Fibroblast of villous mesenchyme (primary cell): ENCODE measurements around the gene TOP3B. TPM values are rescaled to one million over a fixed set of nuclear protein-coding genes. Genes with fewer than 3 reads are reported as not detected.

Source experiments
- DNase-seq: peaks from one replicate; pipeline ENCODE4 v3.0.0-alpha.2; 2010; ENCODE audit warnings: low read depth
- H3K4me3 ChIP-seq: 2 replicates; pipeline ENCODE4 v1.5.1; 2011; ENCODE audit warnings: low read depth, mild to moderate bottlenecking, low read length
- CTCF ChIP-seq: IDR thresholded peaks from 2 replicates; pipeline ENCODE4 v1.5.1; 2012; ENCODE audit warnings: low read depth, mild to moderate bottlenecking, low read length; ENCODE audit not compliant: insufficient read depth
- total RNA-seq: library from RNA; depleted of rRNA; stranded (reverse); fragments of >200 nt; gene quantifications from 2 replicates; pipeline ENCODE4 v1.2.3, GENCODE V29; 2012

Gene TOP3B
- total RNA-seq, 1 donor, result 33.2 TPM

- no peak for DNase-seq
- H3K4me3 ChIP-seq, result no peak overlapping the region
- TF ChIP-seq CTCF, result no peak
Observed at GRCh38 chr22:22010358-22010757, 27.8 kb upstream of the TOP3B start.

GRCh38 chr22:22009661-22010060 is 27.1 kb upstream of the TOP3B start:
- no peak for TF ChIP-seq CTCF
- no peak overlapping the region for H3K4me3 ChIP-seq
- no peak for DNase-seq

GRCh38 chr22:22006596-22006990 is 24.0 kb upstream of the TOP3B start:
- DNase-seq, result no peak
- TF ChIP-seq CTCF, result no peak

GRCh38 chr22:22005945-22006595 is 23.5 kb upstream of the TOP3B start:
- no peak for TF ChIP-seq CTCF
- DNase-seq, result no peak

More at GRCh38 chr22:22006596-22006990, 24.0 kb upstream of the TOP3B start:
- H3K4me3 ChIP-seq, result no peak overlapping the region

GRCh38 chr22:22003233-22003632 is 20.6 kb upstream of the TOP3B start:
- TF ChIP-seq CTCF, result no peak
- no peak overlapping the region for H3K4me3 ChIP-seq
- no peak for DNase-seq

More at GRCh38 chr22:22005945-22006595, 23.5 kb upstream of the TOP3B start:
- no peak overlapping the region for H3K4me3 ChIP-seq

GRCh38 chr22:22002526-22003055 is 20.0 kb upstream of the TOP3B start:
- DNase-seq, result no peak
- no peak for TF ChIP-seq CTCF
- no peak overlapping the region for H3K4me3 ChIP-seq
